Mononuclear cell (primary cell): ENCODE measurements around the gene TMED1. TPM values are rescaled to one million over a fixed set of nuclear protein-coding genes. Genes with fewer than 3 reads are reported as not detected.

Experiments used
- H3K27me3 ChIP-seq: 2 replicates; pipeline ENCODE4 v1.6.0; 2011; ENCODE audit warnings: low read length, control low read depth; ENCODE audit not compliant: insufficient read depth
- H3K4me1 ChIP-seq: 2 replicates; pipeline ENCODE4 v1.5.1; 2011; ENCODE audit warnings: mild to moderate bottlenecking, low read length, control low read depth; ENCODE audit not compliant: insufficient read depth
- H3K4me3 ChIP-seq: 2 replicates; pipeline ENCODE4 v1.5.1; 2011; ENCODE audit warnings: mild to moderate bottlenecking, low read length, moderate library complexity
- H3K9me3 ChIP-seq: 2 replicates; pipeline ENCODE4 v1.5.1; 2011; ENCODE audit warnings: low read depth, mild to moderate bottlenecking, control low read depth, low read length
- total RNA-seq: library from RNA; depleted of rRNA; stranded (reverse); fragments of >200 nt; gene quantifications from one replicate; pipeline ENCODE4 v1.2.3, GENCODE V29; 2012

The TMED1 gene
- total RNA-seq, 1 donor, result 11.4 TPM

- Histone ChIP-seq H3K9me3 (no peaks in the 10 kb centered on the region), H3K4me1 (peaks cover 80% of the 10 kb centered on the region), H3K4me3 (no peak overlapping the region), H3K27me3 (no peaks in the 10 kb centered on the region)
Observed at GRCh38 chr19:10812902-10813404, 23.1 kb downstream of the TMED1 start.

- Histone ChIP-seq H3K9me3 (no peaks in the 10 kb centered on the region), H3K4me3 (no peak overlapping the region), H3K27me3 (no peaks in the 10 kb centered on the region), H3K4me1 (peaks cover 85% of the 10 kb centered on the region)
Observed at GRCh38 chr19:10812196-10812595, 23.8 kb downstream of the TMED1 start.

- no peaks in the 10 kb centered on the region for H3K27me3 ChIP-seq
- no peaks in the 10 kb centered on the region for H3K9me3 ChIP-seq
- H3K4me3 ChIP-seq, result no peak overlapping the region
- peaks cover 88% of the 10 kb centered on the region for H3K4me1 ChIP-seq
Observed at GRCh38 chr19:10811391-10812111, 24.5 kb downstream of the TMED1 start.

- Histone ChIP-seq H3K27me3 (no peaks in the 10 kb centered on the region), H3K9me3 (no peaks in the 10 kb centered on the region), H3K4me3 (no peak overlapping the region), H3K4me1 (peaks cover 94% of the 10 kb centered on the region)
Observed at GRCh38 chr19:10809651-10810285, 26.2 kb downstream of the TMED1 start.

GRCh38 chr19:10808937-10809649, 26.9 kb downstream of the TMED1 start:
- H3K4me1 ChIP-seq, result peaks cover 89% of the 10 kb centered on the region
- no peak overlapping the region for H3K4me3 ChIP-seq
- no peaks in the 10 kb centered on the region for H3K27me3 ChIP-seq
- H3K9me3 ChIP-seq, result no peaks in the 10 kb centered on the region

GRCh38 chr19:10805758-10806247, 30.2 kb downstream of the TMED1 start:
- H3K4me3 ChIP-seq, result no peak overlapping the region
- peaks cover 56% of the 10 kb centered on the region for H3K4me1 ChIP-seq
- no peaks in the 10 kb centered on the region for H3K9me3 ChIP-seq
- H3K27me3 ChIP-seq, result no peaks in the 10 kb centered on the region

GRCh38 chr19:10805065-10805757, 30.8 kb downstream of the TMED1 start:
- Histone ChIP-seq H3K27me3 (no peaks in the 10 kb centered on the region), H3K9me3 (no peaks in the 10 kb centered on the region), H3K4me3 (no peak overlapping the region), H3K4me1 (peaks cover 53% of the 10 kb centered on the region)

GRCh38 chr19:10803252-10803651, 32.8 kb downstream of the TMED1 start:
- Histone ChIP-seq H3K27me3 (no peaks in the 10 kb centered on the region), H3K4me1 (peaks cover 53% of the 10 kb centered on the region), H3K4me3 (no peak overlapping the region), H3K9me3 (no peaks in the 10 kb centered on the region)

GRCh38 chr19:10802479-10802878, 33.5 kb downstream of the TMED1 start:
- no peak overlapping the region for H3K4me3 ChIP-seq
- H3K27me3 ChIP-seq, result no peaks in the 10 kb centered on the region
- H3K4me1 ChIP-seq, result peaks cover 50% of the 10 kb centered on the region
- no peaks in the 10 kb centered on the region for H3K9me3 ChIP-seq

- peaks cover 46% of the 10 kb centered on the region for H3K4me1 ChIP-seq
- no peaks in the 10 kb centered on the region for H3K9me3 ChIP-seq
- no peak overlapping the region for H3K4me3 ChIP-seq
- H3K27me3 ChIP-seq, result no peaks in the 10 kb centered on the region
Observed at GRCh38 chr19:10800488-10800887, 35.5 kb downstream of the TMED1 start.

- Histone ChIP-seq H3K9me3 (no peaks in the 10 kb centered on the region), H3K4me1 (peaks cover 37% of the 10 kb centered on the region), H3K4me3 (no peak overlapping the region), H3K27me3 (no peaks in the 10 kb centered on the region)
Observed at GRCh38 chr19:10797541-10798256, 38.3 kb downstream of the TMED1 start.

- Histone ChIP-seq H3K9me3 (no peaks in the 10 kb centered on the region), H3K4me3 (no peak overlapping the region), H3K27me3 (no peaks in the 10 kb centered on the region), H3K4me1 (peaks cover 37% of the 10 kb centered on the region)
Observed at GRCh38 chr19:10797078-10797477, 38.9 kb downstream of the TMED1 start.

GRCh38 chr19:10796653-10797052, 39.4 kb downstream of the TMED1 start:
- Histone ChIP-seq H3K4me3 (no peak overlapping the region), H3K4me1 (peaks cover 37% of the 10 kb centered on the region), H3K27me3 (no peaks in the 10 kb centered on the region), H3K9me3 (no peaks in the 10 kb centered on the region)

GRCh38 chr19:10789866-10790265, 46.1 kb downstream of the TMED1 start:
- no peaks in the 10 kb centered on the region for H3K27me3 ChIP-seq
- no peak overlapping the region for H3K4me3 ChIP-seq
- no peaks in the 10 kb centered on the region for H3K9me3 ChIP-seq
- H3K4me1 ChIP-seq, result no peaks in the 10 kb centered on the region
